ENCODE data around the gene ETFDH. TPM values are rescaled to one million over a fixed set of nuclear protein-coding genes. Genes with fewer than 3 reads are reported as not detected.

Gene ETFDH
- total RNA-seq, 1 experiment from 2014 or later: 12.4 TPM

DNA sequence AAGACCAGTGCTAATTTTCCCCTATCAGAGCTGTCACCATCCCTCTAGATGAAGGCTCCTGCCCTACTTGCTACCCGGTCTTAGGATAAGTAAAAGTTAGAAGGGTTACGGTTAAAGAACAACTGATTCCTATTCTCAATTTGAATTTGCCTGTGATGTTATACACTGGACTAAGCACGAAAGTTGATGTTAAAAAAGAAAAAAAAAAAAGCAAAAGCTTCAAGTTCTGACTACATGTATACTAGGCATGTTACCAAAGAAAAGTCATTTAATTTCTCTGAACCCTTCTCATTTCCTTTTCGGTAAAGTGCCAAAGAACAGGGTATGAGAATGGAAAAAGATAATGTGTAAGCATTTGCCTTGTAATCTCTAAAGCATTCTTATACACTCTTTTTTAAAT lies 52.5 kb downstream of the ETFDH start:
- Mint-ChIP-seq H3K4me1 (peaks cover 18% of the 10 kb centered on the region), H3K36me3 (peaks cover 19% of the 10 kb centered on the region), H3K4me3 (no peak overlapping the region), H3K9me3 (no peaks in the 10 kb centered on the region), H3K27me3 (ENCODE audit: low read depth) (peaks cover 7% of the 10 kb centered on the region), H3K27ac (no peak overlapping the region)
- ATAC-seq: no peak
- CTCF ChIA-PET: no interaction called here
- POLR2A ChIA-PET: no interaction called here
- DNase-seq (ENCODE audit: low spot score): no peak
- TF ChIP-seq, protein P1, sequence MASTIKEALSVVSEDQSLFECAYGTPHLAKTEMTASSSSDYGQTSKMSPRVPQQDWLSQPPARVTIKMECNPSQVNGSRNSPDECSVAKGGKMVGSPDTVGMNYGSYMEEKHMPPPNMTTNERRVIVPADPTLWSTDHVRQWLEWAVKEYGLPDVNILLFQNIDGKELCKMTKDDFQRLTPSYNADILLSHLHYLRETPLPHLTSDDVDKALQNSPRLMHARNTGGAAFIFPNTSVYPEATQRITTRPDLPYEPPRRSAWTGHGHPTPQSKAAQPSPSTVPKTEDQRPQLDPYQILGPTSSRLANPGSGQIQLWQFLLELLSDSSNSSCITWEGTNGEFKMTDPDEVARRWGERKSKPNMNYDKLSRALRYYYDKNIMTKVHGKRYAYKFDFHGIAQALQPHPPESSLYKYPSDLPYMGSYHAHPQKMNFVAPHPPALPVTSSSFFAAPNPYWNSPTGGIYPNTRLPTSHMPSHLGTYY (CRISPR knock-in tag; IDR thresholded peaks at IDR 0.05): no peak
- no peak for TF ChIP-seq SOX15 (CRISPR knock-in tag; IDR thresholded peaks at IDR 0.05)
- TF ChIP-seq, protein P2, sequence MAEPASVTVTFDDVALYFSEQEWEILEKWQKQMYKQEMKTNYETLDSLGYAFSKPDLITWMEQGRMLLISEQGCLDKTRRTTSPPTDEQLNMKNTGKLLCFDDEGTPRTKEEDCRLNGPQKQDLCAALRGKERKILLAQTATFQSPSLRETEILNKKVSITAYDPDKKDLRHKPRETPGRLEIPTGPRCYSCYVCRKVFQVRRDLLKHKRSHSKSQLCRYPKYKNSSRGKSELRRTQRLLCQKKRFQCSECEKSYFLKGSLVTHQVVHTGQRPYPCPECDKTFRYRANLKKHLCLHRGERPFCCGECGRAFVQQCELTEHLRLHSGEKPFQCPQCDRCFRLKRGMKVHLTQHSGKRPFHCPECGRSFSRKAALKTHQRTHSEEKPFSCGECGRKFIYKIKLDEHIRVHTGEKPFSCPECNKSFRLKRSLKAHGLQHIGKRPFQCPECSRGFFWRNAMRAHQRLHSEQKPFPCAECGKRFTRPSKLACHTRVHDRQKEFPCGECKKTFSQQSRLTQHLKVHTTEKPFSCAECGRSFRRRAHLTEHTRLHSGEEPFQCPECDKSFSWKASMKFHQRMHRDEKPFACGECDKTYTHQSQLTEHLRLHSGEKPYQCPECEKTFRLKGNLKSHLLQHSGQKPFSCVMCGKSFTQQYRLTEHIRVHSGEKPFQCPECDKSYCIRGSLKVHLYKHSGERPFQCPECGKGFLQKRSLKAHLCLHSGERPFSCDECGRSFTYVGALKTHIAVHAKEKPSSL (CRISPR knock-in tag; conservative IDR thresholded peaks at IDR 0.05): no peak
- TF ChIP-seq, protein P3, sequence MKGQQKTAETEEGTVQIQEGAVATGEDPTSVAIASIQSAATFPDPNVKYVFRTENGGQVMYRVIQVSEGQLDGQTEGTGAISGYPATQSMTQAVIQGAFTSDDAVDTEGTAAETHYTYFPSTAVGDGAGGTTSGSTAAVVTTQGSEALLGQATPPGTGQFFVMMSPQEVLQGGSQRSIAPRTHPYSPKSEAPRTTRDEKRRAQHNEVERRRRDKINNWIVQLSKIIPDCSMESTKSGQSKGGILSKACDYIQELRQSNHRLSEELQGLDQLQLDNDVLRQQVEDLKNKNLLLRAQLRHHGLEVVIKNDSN (CRISPR knock-in tag; IDR thresholded peaks at IDR 0.05): no peak
- TF ChIP-seq, protein P4, sequence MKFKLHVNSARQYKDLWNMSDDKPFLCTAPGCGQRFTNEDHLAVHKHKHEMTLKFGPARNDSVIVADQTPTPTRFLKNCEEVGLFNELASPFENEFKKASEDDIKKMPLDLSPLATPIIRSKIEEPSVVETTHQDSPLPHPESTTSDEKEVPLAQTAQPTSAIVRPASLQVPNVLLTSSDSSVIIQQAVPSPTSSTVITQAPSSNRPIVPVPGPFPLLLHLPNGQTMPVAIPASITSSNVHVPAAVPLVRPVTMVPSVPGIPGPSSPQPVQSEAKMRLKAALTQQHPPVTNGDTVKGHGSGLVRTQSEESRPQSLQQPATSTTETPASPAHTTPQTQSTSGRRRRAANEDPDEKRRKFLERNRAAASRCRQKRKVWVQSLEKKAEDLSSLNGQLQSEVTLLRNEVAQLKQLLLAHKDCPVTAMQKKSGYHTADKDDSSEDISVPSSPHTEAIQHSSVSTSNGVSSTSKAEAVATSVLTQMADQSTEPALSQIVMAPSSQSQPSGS (CRISPR knock-in tag; IDR thresholded peaks at IDR 0.05; ENCODE audit: borderline replicate concordance, low read depth): no peak
- TF ChIP-seq, protein P5, sequence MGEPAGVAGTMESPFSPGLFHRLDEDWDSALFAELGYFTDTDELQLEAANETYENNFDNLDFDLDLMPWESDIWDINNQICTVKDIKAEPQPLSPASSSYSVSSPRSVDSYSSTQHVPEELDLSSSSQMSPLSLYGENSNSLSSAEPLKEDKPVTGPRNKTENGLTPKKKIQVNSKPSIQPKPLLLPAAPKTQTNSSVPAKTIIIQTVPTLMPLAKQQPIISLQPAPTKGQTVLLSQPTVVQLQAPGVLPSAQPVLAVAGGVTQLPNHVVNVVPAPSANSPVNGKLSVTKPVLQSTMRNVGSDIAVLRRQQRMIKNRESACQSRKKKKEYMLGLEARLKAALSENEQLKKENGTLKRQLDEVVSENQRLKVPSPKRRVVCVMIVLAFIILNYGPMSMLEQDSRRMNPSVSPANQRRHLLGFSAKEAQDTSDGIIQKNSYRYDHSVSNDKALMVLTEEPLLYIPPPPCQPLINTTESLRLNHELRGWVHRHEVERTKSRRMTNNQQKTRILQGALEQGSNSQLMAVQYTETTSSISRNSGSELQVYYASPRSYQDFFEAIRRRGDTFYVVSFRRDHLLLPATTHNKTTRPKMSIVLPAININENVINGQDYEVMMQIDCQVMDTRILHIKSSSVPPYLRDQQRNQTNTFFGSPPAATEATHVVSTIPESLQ (CRISPR knock-in tag; IDR thresholded peaks at IDR 0.05): no peak
- TF ChIP-seq, protein P6, sequence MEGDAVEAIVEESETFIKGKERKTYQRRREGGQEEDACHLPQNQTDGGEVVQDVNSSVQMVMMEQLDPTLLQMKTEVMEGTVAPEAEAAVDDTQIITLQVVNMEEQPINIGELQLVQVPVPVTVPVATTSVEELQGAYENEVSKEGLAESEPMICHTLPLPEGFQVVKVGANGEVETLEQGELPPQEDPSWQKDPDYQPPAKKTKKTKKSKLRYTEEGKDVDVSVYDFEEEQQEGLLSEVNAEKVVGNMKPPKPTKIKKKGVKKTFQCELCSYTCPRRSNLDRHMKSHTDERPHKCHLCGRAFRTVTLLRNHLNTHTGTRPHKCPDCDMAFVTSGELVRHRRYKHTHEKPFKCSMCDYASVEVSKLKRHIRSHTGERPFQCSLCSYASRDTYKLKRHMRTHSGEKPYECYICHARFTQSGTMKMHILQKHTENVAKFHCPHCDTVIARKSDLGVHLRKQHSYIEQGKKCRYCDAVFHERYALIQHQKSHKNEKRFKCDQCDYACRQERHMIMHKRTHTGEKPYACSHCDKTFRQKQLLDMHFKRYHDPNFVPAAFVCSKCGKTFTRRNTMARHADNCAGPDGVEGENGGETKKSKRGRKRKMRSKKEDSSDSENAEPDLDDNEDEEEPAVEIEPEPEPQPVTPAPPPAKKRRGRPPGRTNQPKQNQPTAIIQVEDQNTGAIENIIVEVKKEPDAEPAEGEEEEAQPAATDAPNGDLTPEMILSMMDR (IDR thresholded peaks at IDR 0.05): no peak
- TF ChIP-seq ELF4 (CRISPR knock-in tag; IDR thresholded peaks at IDR 0.05; ENCODE audit: low read depth): no peak
- no peak for TF ChIP-seq ZNF396 (CRISPR knock-in tag; IDR thresholded peaks at IDR 0.05; ENCODE audit: borderline replicate concordance)
- TF ChIP-seq, protein P7, sequence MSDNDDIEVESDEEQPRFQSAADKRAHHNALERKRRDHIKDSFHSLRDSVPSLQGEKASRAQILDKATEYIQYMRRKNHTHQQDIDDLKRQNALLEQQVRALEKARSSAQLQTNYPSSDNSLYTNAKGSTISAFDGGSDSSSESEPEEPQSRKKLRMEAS (CRISPR knock-in tag; IDR thresholded peaks at IDR 0.05): no peak
- TF ChIP-seq ATF1 (CRISPR knock-in tag; IDR thresholded peaks at IDR 0.05): no peak
- TF ChIP-seq ESRRA (CRISPR knock-in tag; IDR thresholded peaks at IDR 0.05; ENCODE audit: borderline replicate concordance): no peak
- TF ChIP-seq ZNF219 (CRISPR knock-in tag; IDR thresholded peaks at IDR 0.05; ENCODE audit: borderline replicate concordance): no peak
- no peak for TF ChIP-seq RORB (CRISPR knock-in tag; IDR thresholded peaks at IDR 0.05)

DNA sequence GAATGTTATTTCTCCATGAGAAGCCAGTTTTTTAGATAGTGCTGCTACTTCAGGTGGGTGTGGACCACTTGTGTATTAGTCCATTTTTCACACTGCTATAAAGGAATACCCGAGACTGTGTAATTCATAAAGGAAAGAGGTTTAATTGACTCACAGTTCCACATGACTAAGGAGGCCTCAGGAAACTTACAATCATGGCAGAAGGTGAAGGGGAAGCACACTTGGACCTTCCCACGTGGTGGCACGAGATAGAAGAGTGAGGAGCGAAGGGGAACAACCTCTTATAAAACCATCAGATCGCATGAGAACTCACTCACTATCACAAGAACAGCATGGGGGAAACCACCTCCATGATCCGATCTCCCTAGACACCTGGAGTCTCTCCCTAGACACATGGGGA lies 54.5 kb downstream of the ETFDH start:
- Mint-ChIP-seq H3K36me3 (peaks cover 3% of the 10 kb centered on the region), H3K27ac (no peak overlapping the region), H3K27me3 (ENCODE audit: low read depth) (peaks cover 7% of the 10 kb centered on the region), H3K4me3 (no peak overlapping the region), H3K4me1 (peaks cover 15% of the 10 kb centered on the region), H3K9me3 (no peaks in the 10 kb centered on the region)
- POLR2A ChIA-PET: no interaction called here
- DNase-seq (ENCODE audit: low spot score): no peak
- ATAC-seq: no peak
- CTCF ChIA-PET: no interaction called here
- TF ChIP-seq, protein P8, sequence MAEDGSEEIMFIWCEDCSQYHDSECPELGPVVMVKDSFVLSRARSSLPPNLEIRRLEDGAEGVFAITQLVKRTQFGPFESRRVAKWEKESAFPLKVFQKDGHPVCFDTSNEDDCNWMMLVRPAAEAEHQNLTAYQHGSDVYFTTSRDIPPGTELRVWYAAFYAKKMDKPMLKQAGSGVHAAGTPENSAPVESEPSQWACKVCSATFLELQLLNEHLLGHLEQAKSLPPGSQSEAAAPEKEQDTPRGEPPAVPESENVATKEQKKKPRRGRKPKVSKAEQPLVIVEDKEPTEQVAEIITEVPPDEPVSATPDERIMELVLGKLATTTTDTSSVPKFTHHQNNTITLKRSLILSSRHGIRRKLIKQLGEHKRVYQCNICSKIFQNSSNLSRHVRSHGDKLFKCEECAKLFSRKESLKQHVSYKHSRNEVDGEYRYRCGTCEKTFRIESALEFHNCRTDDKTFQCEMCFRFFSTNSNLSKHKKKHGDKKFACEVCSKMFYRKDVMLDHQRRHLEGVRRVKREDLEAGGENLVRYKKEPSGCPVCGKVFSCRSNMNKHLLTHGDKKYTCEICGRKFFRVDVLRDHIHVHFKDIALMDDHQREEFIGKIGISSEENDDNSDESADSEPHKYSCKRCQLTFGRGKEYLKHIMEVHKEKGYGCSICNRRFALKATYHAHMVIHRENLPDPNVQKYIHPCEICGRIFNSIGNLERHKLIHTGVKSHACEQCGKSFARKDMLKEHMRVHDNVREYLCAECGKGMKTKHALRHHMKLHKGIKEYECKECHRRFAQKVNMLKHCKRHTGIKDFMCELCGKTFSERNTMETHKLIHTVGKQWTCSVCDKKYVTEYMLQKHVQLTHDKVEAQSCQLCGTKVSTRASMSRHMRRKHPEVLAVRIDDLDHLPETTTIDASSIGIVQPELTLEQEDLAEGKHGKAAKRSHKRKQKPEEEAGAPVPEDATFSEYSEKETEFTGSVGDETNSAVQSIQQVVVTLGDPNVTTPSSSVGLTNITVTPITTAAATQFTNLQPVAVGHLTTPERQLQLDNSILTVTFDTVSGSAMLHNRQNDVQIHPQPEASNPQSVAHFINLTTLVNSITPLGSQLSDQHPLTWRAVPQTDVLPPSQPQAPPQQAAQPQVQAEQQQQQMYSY (CRISPR knock-in tag; IDR thresholded peaks at IDR 0.05): no peak
- TF ChIP-seq OVOL2 (CRISPR knock-in tag; IDR thresholded peaks at IDR 0.05; ENCODE audit: borderline replicate concordance) (no peak), TEAD1 (CRISPR knock-in tag; IDR thresholded peaks at IDR 0.05) (no peak), ATF1 (CRISPR knock-in tag; IDR thresholded peaks at IDR 0.05) (no peak), RELA (CRISPR knock-in tag; IDR thresholded peaks at IDR 0.05; ENCODE audit: borderline replicate concordance) (no peak), TCF7 (CRISPR knock-in tag; IDR thresholded peaks at IDR 0.05; ENCODE audit: low read depth) (no peak), ESRRA (CRISPR knock-in tag; IDR thresholded peaks at IDR 0.05; ENCODE audit: borderline replicate concordance) (no peak), ZNF423 (CRISPR knock-in tag; IDR thresholded peaks at IDR 0.05) (no peak)
- TF ChIP-seq, protein P9, sequence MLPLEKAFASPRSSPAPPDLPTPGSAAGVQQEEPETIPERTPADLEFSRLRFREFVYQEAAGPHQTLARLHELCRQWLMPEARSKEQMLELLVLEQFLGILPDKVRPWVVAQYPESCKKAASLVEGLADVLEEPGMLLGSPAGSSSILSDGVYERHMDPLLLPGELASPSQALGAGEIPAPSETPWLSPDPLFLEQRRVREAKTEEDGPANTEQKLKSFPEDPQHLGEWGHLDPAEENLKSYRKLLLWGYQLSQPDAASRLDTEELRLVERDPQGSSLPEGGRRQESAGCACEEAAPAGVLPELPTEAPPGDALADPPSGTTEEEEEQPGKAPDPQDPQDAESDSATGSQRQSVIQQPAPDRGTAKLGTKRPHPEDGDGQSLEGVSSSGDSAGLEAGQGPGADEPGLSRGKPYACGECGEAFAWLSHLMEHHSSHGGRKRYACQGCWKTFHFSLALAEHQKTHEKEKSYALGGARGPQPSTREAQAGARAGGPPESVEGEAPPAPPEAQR (CRISPR knock-in tag; IDR thresholded peaks at IDR 0.05): no peak

All from WTC11 (cell line).